Esophagus muscularis mucosa (tissue), 4 donors: ENCODE results near the gene SPATA12. TPM values are rescaled to one million over a fixed set of nuclear protein-coding genes. Genes with fewer than 3 reads are reported as not detected.

Source experiments
- DNase-seq: peaks from one replicate; pipeline ENCODE4 v3.0.0-alpha.2; 2017; ENCODE audit errors: extremely low spot score
- H3K27ac ChIP-seq, 4 donors: fragments of 200-600 bp; sonication (generic); replicated peaks in 1 of 4; 1 replicate in 3 of 4; 2 replicates in 1 of 4; pipeline ENCODE4 v1.5.1; 2016 to 2019; ENCODE audit warnings: mild to moderate bottlenecking in 1 of 4
- H3K27me3 ChIP-seq, 4 donors: fragments of 200-600 bp; sonication (generic); one replicate each; pipeline versions ENCODE4 v1.5.1 to v1.6.0; 2016 to 2019
- H3K36me3 ChIP-seq, 4 donors: fragments of 200-600 bp; sonication (generic); one replicate each; pipeline ENCODE4 v1.5.1; 2016 to 2019
- H3K4me1 ChIP-seq, 4 donors: fragments of 200-600 bp; sonication (generic); one replicate each; pipeline ENCODE4 v1.5.1; 2016 to 2019
- H3K4me3 ChIP-seq, 4 donors: fragments of 200-600 bp; sonication (generic); 1 replicate in 2 of 4; 2 replicates in 2 of 4; pipeline ENCODE4 v1.5.1; 2016 to 2019; ENCODE audit warnings: mild to moderate bottlenecking in 4 of 4, moderate library complexity in 1 of 4
- H3K9me3 ChIP-seq, 4 donors: fragments of 200-600 bp; sonication (generic); 1 replicate in 3 of 4; 2 replicates in 1 of 4; pipeline ENCODE4 v1.5.1; 2016 to 2019
- CTCF ChIP-seq, 3 experiments: fragments of 200-600 bp in 2 of 3; fragments of 450-650 bp in 1 of 3; sonication (generic) in 2 of 3; IDR thresholded peaks; one replicate each; pipeline ENCODE4 v1.5.1; 2017 to 2019; ENCODE audit warnings: antibody characterized with exemption in 3 of 3, mild to moderate bottlenecking in 2 of 3, moderate library complexity in 1 of 3
- EP300 ChIP-seq: sonication (generic); formaldehyde crosslinking; IDR thresholded peaks from one replicate; pipeline ENCODE4 v1.6.1; 2017; ENCODE audit warnings: antibody characterized with exemption
- POLR2A ChIP-seq: fragments of 450-650 bp; IDR thresholded peaks from one replicate; pipeline ENCODE4 v1.6.1; 2017; ENCODE audit warnings: antibody characterized with exemption, moderate library complexity, mild to moderate bottlenecking, low read depth
- POLR2AphosphoS5 ChIP-seq, 2 donors: sonication (generic); formaldehyde crosslinking; IDR thresholded peaks; one replicate each; pipeline ENCODE4 v1.6.1; 2017; ENCODE audit warnings: antibody characterized with exemption in 2 of 2
- WGBS: methylation state at CpG from one replicate; pipeline ENCODE4 v1.1.5; 2018; 5-methylcytosine and 5-hydroxymethylcytosine counted together
- intact Hi-C: fragments of 100-400 bp; cut with DNase I; formaldehyde crosslinking; loops from one replicate; pipeline ENCODE4 v1.15.1; 2023
- total RNA-seq, 4 donors: library from RNA; depleted of rRNA; stranded (reverse); fragments of >200 nt; gene quantifications; one replicate each; pipeline versions ENCODE4 v1.1.0 to v1.2.1, GENCODE V29; 2016

Gene SPATA12
- total RNA-seq, 4 donors from 2014 or later = 0.13 TPM; not detected in 3

GRCh38 chr3:57091521-57092273 is 31.2 kb downstream of the SPATA12 start:
- Histone ChIP-seq H3K27me3 (no peaks in the 10 kb centered on the region), H3K27ac (peak overlapping the region in 2 of 4 donors; percentile 34 to 38), H3K4me1 (peaks cover 0 to 12% (median 4%) of the 10 kb centered on the region in 4 donors), H3K4me3 (no peak overlapping the region), H3K36me3 (peaks cover 0 to 8% (median 5%) of the 10 kb centered on the region in 4 donors), H3K9me3 (no peaks in the 10 kb centered on the region)
- intact Hi-C loops = loop anchor here (10.0 kb wide), 1 partner anchor 387 kb away; no protein-coding TSS in a partner anchor
- DNase-seq = no peak
- TF ChIP-seq EP300 (no peak), POLR2A (no peak), CTCF (IDR thresholded peaks at IDR 0.05) (no peak), POLR2AphosphoS5 (IDR thresholded peaks at IDR 0.05) (no peak)
- 77% methylated on average over 3 of the region's 3 CpGs for WGBS

- intact Hi-C loops = loop anchor here (10.0 kb wide), 1 partner anchor 389 kb away; no protein-coding TSS in a partner anchor
- no peaks in the 10 kb centered on the region for H3K9me3 ChIP-seq
- H3K27ac ChIP-seq = no peak overlapping the region
- DNase-seq = no peak
- peaks cover 0 to 24% (median 12%) of the 10 kb centered on the region in 4 donors for H3K36me3 ChIP-seq
- TF ChIP-seq POLR2A = no peak
- no peak for TF ChIP-seq POLR2AphosphoS5 (IDR thresholded peaks at IDR 0.05)
- TF ChIP-seq CTCF (IDR thresholded peaks at IDR 0.05) = no peak
- TF ChIP-seq EP300 = no peak
- H3K4me3 ChIP-seq = no peak overlapping the region
- H3K4me1 ChIP-seq = peaks cover 0 to 12% (median 4%) of the 10 kb centered on the region in 4 donors
- no peaks in the 10 kb centered on the region for H3K27me3 ChIP-seq
These were observed 33.0 kb downstream of the SPATA12 start for GRCh38 chr3:57093489-57093888.

- no peak for DNase-seq
- TF ChIP-seq POLR2A (no peak), CTCF (IDR thresholded peaks at IDR 0.05) (no peak), EP300 (no peak), POLR2AphosphoS5 (IDR thresholded peaks at IDR 0.05) (no peak)
- no peak overlapping the region for H3K4me3 ChIP-seq
- H3K4me1 ChIP-seq = peaks cover 0 to 12% (median 4%) of the 10 kb centered on the region in 4 donors
- H3K9me3 ChIP-seq = no peaks in the 10 kb centered on the region
- peak overlapping the region in 2 of 4 donors; percentile 3 to 6 for H3K27ac ChIP-seq
- H3K36me3 ChIP-seq = peaks cover 0 to 24% (median 12%) of the 10 kb centered on the region in 4 donors
- intact Hi-C loops = loop anchor here (10.0 kb wide), 1 partner anchor 389 kb away; no protein-coding TSS in a partner anchor
- no peaks in the 10 kb centered on the region for H3K27me3 ChIP-seq
- WGBS = 68% methylated on average over 6 of the region's 6 CpGs
These were observed 33.6 kb downstream of the SPATA12 start for GRCh38 chr3:57093971-57094535.

DNA sequence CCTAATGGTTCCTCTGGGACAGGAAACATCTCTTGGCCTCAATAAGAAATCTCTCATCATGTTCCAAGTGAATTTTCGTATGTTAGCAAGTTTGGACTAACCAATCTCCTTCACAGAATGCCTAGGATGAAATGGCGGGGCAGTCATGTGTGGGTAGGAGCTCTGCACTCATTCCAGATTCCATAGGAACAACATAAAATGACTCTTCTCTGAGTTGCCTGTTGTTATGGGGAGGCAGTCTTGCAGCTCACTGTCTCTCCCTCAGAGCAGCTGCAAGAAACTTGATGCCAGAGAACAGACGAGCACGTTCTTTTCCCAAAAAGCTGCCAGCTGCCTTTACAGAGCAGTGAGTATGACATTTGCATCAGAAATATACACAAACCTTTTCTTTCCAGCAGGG is 34.1 kb downstream of the SPATA12 start:
- no peaks in the 10 kb centered on the region for H3K27me3 ChIP-seq
- TF ChIP-seq EP300 = no peak
- no peak for TF ChIP-seq POLR2A
- no peak for TF ChIP-seq CTCF (IDR thresholded peaks at IDR 0.05)
- no peak for TF ChIP-seq POLR2AphosphoS5 (IDR thresholded peaks at IDR 0.05)
- H3K27ac ChIP-seq = peak overlapping the region in 2 of 4 donors; percentile 3 to 6
- no peak for DNase-seq
- H3K4me1 ChIP-seq = peaks cover 0 to 12% (median 4%) of the 10 kb centered on the region in 4 donors
- WGBS = 52% methylated on average over 4 of the region's 4 CpGs
- intact Hi-C loops = loop anchor here (10.0 kb wide), 1 partner anchor 390 kb away; no protein-coding TSS in a partner anchor
- no peak overlapping the region for H3K4me3 ChIP-seq
- no peaks in the 10 kb centered on the region for H3K9me3 ChIP-seq
- H3K36me3 ChIP-seq = peaks cover 0 to 24% (median 12%) of the 10 kb centered on the region in 4 donors
